HG03103 (cell line): ENCODE data around the gene SNX27.
"Not testable (repeated sequence)": the region's sequence is repeated elsewhere in the genome, so short reads cannot be mapped to it uniquely, and the experiment has no call there.

Experiments
- ATAC-seq: cut with Tn5 transposase; IDR thresholded peaks from one replicate; pipeline ENCODE4 v1.9.1; 2021; ENCODE audit warnings: low read depth; ENCODE audit not compliant: unreplicated experiment

The SNX27 gene

GRCh38 chr1:151638074-151638775 is 26.4 kb downstream of the SNX27 start:
- no peak for ATAC-seq

GRCh38 chr1:151638812-151639211 is 27.0 kb downstream of the SNX27 start:
- ATAC-seq, result no peak

GRCh38 chr1:151639466-151639865 is 27.6 kb downstream of the SNX27 start:
- ATAC-seq, result no peak

DNA sequence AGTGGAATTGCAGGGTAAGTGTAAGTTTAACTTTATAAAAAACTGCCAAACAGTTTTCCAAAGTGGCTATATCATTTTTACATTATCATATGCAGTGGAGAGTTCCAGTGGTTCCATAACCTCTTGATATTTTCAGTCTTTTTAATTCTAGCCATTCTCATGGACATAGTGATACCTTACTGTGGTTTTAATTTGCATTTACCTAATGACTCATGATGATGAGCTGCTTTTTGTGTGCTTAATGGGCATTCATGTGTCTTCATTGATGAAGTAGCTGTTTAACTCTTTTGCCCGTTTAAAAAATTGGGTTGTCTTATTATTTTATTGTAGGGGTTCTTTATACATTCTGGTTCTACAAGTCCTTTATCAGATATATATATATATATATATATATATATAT is 29.4 kb downstream of the SNX27 start:
- no peak for ATAC-seq

GRCh38 chr1:151643085-151643484 is 31.2 kb downstream of the SNX27 start:
- ATAC-seq, result not testable (repeated sequence)

- no peak for ATAC-seq
These were observed 32.2 kb downstream of the SNX27 start for GRCh38 chr1:151644001-151644400.

- ATAC-seq, result no peak
These were observed 41.5 kb downstream of the SNX27 start for GRCh38 chr1:151653397-151653796.

DNA sequence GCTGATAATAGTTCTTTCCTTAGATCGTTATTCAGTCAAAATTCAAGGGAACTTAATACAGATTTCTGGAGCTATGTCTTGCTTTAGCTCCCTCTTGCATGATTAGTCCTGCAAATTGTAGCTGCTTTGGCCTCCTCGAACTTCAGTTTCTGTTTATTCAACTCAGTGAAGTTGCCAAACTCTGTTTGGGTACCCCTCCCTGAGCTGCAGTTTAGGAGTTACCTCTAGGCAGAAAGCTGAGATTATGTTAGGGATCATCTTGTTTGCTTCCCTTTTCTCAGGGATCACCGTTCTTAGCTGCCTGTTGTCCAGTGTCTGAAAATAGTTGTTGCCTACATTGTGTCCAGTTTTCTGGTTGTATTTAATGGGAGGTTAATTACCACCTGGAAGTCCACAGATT is 43.5 kb downstream of the SNX27 start:
- ATAC-seq, result no peak

GRCh38 chr1:151661751-151662150 is 49.9 kb downstream of the SNX27 start:
- ATAC-seq, result no peak

GRCh38 chr1:151668090-151668489 is 56.2 kb downstream of the SNX27 start:
- no peak for ATAC-seq

GRCh38 chr1:151670036-151670675 is 58.3 kb downstream of the SNX27 start:
- ATAC-seq, result not testable (repeated sequence)

GRCh38 chr1:151673407-151673806 is 61.6 kb downstream of the SNX27 start:
- no peak for ATAC-seq

- ATAC-seq, result no peak
These were observed 68.5 kb downstream of the SNX27 start for GRCh38 chr1:151680391-151680790.

- ATAC-seq, result no peak
These were observed 69.0 kb downstream of the SNX27 start for GRCh38 chr1:151680826-151681225.

DNA sequence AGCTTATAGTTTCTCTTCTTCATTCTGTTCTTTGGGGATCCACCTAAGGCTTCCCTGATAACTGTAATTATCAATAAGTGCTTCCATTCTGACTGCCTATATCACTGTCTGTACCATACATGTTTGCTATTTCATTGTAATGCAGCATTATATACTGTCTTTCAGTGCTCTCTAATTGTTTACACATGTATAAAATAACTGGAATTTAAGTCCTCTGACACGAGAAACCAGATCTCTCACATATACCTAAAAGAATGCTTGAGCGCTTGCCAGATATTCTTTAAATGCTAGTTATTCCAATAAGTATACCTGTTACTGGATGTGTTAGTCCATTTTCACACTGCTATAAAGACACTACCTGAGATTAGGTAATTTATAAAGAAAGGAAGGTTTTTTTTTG is 70.1 kb downstream of the SNX27 start:
- no peak for ATAC-seq

GRCh38 chr1:151682901-151683300 is 71.1 kb downstream of the SNX27 start:
- ATAC-seq, result not testable (repeated sequence)

DNA sequence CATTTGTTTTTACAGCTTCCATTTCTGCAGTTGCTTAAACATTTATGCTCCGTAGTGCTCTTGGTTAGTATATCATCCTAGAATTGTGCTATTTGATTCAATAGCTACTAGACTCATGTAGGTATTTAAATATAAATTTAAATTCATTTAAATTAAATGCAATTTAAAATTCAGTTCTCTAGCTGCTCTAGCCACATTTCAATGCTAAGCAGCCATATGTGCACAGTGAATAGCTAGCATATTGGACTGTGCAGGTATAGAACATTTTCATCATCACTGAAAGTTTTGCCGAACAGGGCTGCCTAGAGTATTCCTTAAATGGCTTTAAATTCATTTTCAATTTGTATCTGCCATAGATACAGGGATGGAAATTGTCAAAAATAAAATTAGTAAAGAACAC is 72.3 kb downstream of the SNX27 start:
- ATAC-seq, result no peak

- no peak for ATAC-seq
These were observed 74.7 kb downstream of the SNX27 start for GRCh38 chr1:151686561-151686960.

DNA sequence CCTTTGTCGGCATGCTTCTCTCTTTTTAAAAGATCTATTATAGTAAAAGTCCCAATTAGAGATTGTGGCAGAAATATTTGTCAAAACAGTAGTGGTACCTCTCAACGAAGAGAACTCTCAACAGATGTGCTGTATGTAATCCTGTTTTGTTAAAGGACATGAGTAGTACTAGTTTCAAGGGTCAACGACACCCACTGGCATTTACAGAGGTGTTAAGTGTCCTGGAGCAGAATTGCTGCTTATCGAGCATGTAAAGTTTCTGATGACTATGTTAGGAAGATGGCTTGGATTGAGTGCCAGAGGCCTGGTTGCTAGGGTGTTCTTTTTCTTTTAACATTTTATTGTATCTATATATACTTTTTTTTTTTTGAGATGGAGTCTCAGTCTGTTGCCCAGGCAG is 77.6 kb downstream of the SNX27 start:
- no peak for ATAC-seq

DNA sequence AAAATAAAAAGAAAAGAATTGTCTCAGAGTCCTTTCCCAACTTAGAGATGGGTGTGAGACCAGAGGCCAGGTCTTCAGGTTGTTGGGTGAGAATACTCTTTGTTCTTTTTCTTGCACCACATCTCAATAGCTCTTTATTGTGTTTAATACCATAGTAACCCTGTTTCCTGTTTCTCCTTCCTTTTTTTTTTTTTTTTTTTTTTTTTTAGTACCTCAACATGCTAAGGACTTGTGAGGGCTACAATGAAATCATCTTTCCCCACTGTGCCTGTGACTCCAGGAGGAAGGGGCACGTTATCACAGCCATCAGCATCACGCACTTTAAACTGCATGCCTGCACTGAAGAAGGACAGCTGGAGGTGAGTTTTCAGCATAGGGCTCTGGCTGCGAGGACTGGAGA is 80.4 kb downstream of the SNX27 start:
- no peak for ATAC-seq

DNA sequence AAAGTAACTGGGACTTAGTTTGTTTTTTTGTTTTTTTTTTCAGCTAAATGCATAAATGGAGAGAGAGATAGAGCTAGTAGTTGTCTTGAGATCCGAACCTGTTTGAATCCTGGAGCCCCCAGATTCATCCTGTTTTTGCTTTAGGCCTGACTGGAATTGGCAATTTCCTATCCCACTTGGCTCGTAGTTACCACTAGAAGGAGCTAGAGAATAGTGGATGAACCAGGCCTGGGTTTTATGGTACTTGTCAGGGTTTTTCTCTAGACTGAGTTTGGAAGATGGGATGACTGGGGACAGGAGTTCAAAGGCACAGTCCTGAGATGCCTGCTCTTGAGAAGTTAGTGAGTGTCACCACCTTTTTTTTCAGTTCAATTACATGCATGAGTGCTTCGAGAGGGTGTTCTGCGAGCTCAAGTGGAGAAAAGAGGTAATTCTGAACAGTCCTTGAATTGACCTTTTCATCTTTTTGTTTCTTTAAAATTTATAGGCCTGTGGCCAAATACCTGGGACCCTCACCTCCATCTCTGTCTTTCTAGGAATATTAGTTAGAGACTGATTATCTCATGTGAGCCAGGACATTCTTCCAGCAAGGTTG is 81.3 kb downstream of the SNX27 start:
- ATAC-seq, result no peak

DNA sequence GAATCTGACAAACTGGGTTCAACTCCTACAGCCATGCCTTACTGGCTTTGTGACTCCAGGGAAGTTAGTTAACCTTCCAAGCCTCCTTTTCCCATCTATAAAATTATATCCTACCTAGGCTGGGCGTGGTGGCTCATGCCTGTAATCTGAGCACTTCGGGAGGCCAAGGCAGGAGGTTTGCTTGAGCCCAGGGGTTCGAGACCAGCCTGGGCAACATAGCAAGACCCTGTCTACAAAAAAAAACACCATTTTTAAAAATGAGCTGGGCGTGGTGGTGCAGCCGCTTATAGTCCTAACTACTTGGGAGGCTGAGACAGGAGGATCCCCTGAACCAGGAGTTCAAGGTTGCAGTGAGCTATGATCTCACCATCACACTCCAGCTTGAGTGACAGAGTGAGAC is 89.7 kb downstream of the SNX27 start:
- ATAC-seq, result no peak
